Kidney (tissue), 14 donors: ENCODE results near the gene CLUH. TPM values are rescaled to one million over a fixed set of nuclear protein-coding genes. Genes with fewer than 3 reads are reported as not detected.
A peak's percentile ranks its signal among the peaks of the same experiment; 100 is the strongest.

ENCODE experiments used
- DNase-seq, 5 donors: peaks; one replicate each; pipeline ENCODE4 v3.0.0-alpha.2; 2013 to 2020
- FAIRE-seq: peaks from 2 replicates; lab custom pipeline; 2012; peaks lifted over from hg19 to GRCh38; lab: Jason Lieb, UNC
- H3K27ac ChIP-seq, 2 donors: one replicate each; pipeline ENCODE4 v1.7.0; 2013; ENCODE audit warnings: low read depth in 2 of 2, low read length in 2 of 2, inconsistent platforms in 1 of 2
- H3K27me3 ChIP-seq: one replicate; pipeline ENCODE4 v1.7.1; 2013; ENCODE audit warnings: low read length, inconsistent platforms; ENCODE audit not compliant: control insufficient read depth, insufficient read depth
- H3K36me3 ChIP-seq, 3 donors: one replicate each; pipeline versions ENCODE4 v1.7.0 to v1.7.1; 2013; ENCODE audit warnings: low read length in 3 of 3, control low read depth in 1 of 3, inconsistent platforms in 1 of 3; ENCODE audit not compliant: insufficient read depth in 3 of 3, control insufficient read depth in 2 of 3
- H3K4me1 ChIP-seq, 3 donors: one replicate each; pipeline versions ENCODE4 v1.7.0 to v1.7.1; 2013; ENCODE audit warnings: low read length in 3 of 3, inconsistent platforms in 1 of 3, low read depth in 1 of 3; ENCODE audit not compliant: control insufficient read depth in 2 of 3, insufficient read depth in 2 of 3
- H3K4me3 ChIP-seq, 3 donors: one replicate each; pipeline versions ENCODE4 v1.7.0 to v1.8.1; 2013; ENCODE audit warnings: low read length in 3 of 3, control low read depth in 1 of 3, inconsistent platforms in 1 of 3
- H3K9ac ChIP-seq, 3 donors: one replicate each; pipeline versions ENCODE4 v1.7.0 to v1.7.1; 2013; ENCODE audit warnings: low read length in 3 of 3, control low read depth in 1 of 3, inconsistent platforms in 1 of 3
- H3K9me3 ChIP-seq, 3 donors: one replicate each; pipeline versions ENCODE4 v1.7.0 to v1.7.1; 2013; ENCODE audit warnings: low read length in 3 of 3, control low read depth in 1 of 3, inconsistent platforms in 1 of 3; ENCODE audit not compliant: control insufficient read depth in 2 of 3, insufficient read depth in 1 of 3
- CTCF ChIP-seq: IDR thresholded peaks from 3 replicates; pipeline ENCODE4 v1.5.1; 2012; ENCODE audit warnings: mild to moderate bottlenecking, moderate library complexity, borderline replicate concordance; ENCODE audit not compliant: insufficient read depth; ENCODE audit errors: extremely low read depth
- intact Hi-C: fragments of 100-400 bp; cut with DNase I; formaldehyde crosslinking; loops from one replicate; pipeline ENCODE4 v1.11.1; 2022
- polyA plus RNA-seq: library from polyadenylated mRNA; stranded (reverse); fragments of 350-450 nt; fragmentation: Illumina TruSeq; extraction: RNeasy Lipid Tissue Mini Kit (QIAGEN cat#74804); gene quantifications from one replicate; pipeline ENCODE4 v1.2.3, GENCODE V29; 2014; ENCODE audit warnings: low read depth, low replicate concordance; ENCODE audit not compliant: insufficient read depth
- total RNA-seq: library from RNA; stranded (reverse); fragmentation: NEBNext Ultra II Directional; extraction: Animal tissue kit (Norgen Biotek cat#: 25700); gene quantifications from one replicate; pipeline ENCODE4 v1.2.1, GENCODE V29; 2021
- donor health status: control.
- donor health status: control.
- donor health status: control.
- donor health status: control.
- donor health status: control.
- donor health status: DM: yes; HTN: yes; CAD: no.
- donor health status: Normal renal cell carcinoma (clear cell type).

The CLUH gene
- total and polyA plus RNA-seq, 2 donors from 2014 or later: 49.5 to 93.1 TPM

- no peak for FAIRE-seq
- H3K27me3 ChIP-seq: peaks cover 4% of the 10 kb centered on the region
- no peak overlapping the region for H3K27ac ChIP-seq
- no peak for TF ChIP-seq CTCF
- no peaks in the 10 kb centered on the region for H3K4me1 ChIP-seq
- intact Hi-C loops: no loop called here
- no peaks in the 10 kb centered on the region for H3K36me3 ChIP-seq
- no peaks in the 10 kb centered on the region for H3K9me3 ChIP-seq
- no peak overlapping the region for H3K9ac ChIP-seq
- DNase-seq: no peak
- no peak overlapping the region for H3K4me3 ChIP-seq
These were observed 39.9 kb upstream of the CLUH start for GRCh38 chr17:2751491-2751890.

- H3K27ac ChIP-seq: no peak overlapping the region
- H3K36me3 ChIP-seq: no peaks in the 10 kb centered on the region
- H3K27me3 ChIP-seq: peaks cover 4% of the 10 kb centered on the region
- no peak overlapping the region for H3K4me3 ChIP-seq
- FAIRE-seq (no peak), DNase-seq (no peak)
- H3K9ac ChIP-seq: no peak overlapping the region
- intact Hi-C loops: no loop called here
- no peaks in the 10 kb centered on the region for H3K9me3 ChIP-seq
- TF ChIP-seq CTCF: no peak
- no peaks in the 10 kb centered on the region for H3K4me1 ChIP-seq
These were observed 39.2 kb upstream of the CLUH start for GRCh38 chr17:2750721-2751120.

GRCh38 chr17:2749784-2750181 lies 38.2 kb upstream of the CLUH start:
- FAIRE-seq: no peak
- peaks cover 6% of the 10 kb centered on the region for H3K27me3 ChIP-seq

More at GRCh38 chr17:2749784-2750181, 38.2 kb upstream of the CLUH start:
- TF ChIP-seq CTCF: no peak
- H3K27ac ChIP-seq: no peak overlapping the region
- DNase-seq: peak; percentile 86 to 91 (median 89)
- H3K4me3 ChIP-seq: no peak overlapping the region
- H3K9ac ChIP-seq: no peak overlapping the region
- no peaks in the 10 kb centered on the region for H3K9me3 ChIP-seq
- no peaks in the 10 kb centered on the region for H3K4me1 ChIP-seq
- H3K36me3 ChIP-seq: no peaks in the 10 kb centered on the region
- intact Hi-C loops: no loop called here
